ENCODE results near the gene VASN. TPM values are rescaled to one million over a fixed set of nuclear protein-coding genes. Genes with fewer than 3 reads are reported as not detected.

VASN gene
- total RNA-seq, 1 donor from 2014 or later = 0.16 TPM

- Mint-ChIP-seq H3K4me3 (no peak overlapping the region), H3K27me3 (no peaks in the 10 kb centered on the region), H3K4me1 (no peaks in the 10 kb centered on the region), H3K9me3 (no peaks in the 10 kb centered on the region), H3K27ac (no peak overlapping the region), H3K36me3 (ENCODE audit: low read depth) (peaks cover 25% of the 10 kb centered on the region)
- DNase-seq = no peak
- intact Hi-C loops (cut with micrococcal nuclease) = no loop called here
Observed at GRCh38 chr16:4365615-4366014, 6.0 kb upstream of the VASN start.

- Mint-ChIP-seq H3K27ac (no peak overlapping the region), H3K4me3 (no peak overlapping the region), H3K9me3 (no peaks in the 10 kb centered on the region), H3K36me3 (ENCODE audit: low read depth) (peaks cover 21% of the 10 kb centered on the region), H3K27me3 (no peaks in the 10 kb centered on the region), H3K4me1 (no peaks in the 10 kb centered on the region)
- intact Hi-C loops (cut with micrococcal nuclease) = no loop called here
- DNase-seq = no peak
Observed at GRCh38 chr16:4366016-4366415, 5.6 kb upstream of the VASN start.

GRCh38 chr16:4367393-4367856, 4.2 kb upstream of the VASN start:
- DNase-seq = no peak
- no peaks in the 10 kb centered on the region for H3K9me3 Mint-ChIP-seq
- no peak overlapping the region for H3K4me3 Mint-ChIP-seq
- no peaks in the 10 kb centered on the region for H3K4me1 Mint-ChIP-seq
- no peaks in the 10 kb centered on the region for H3K27me3 Mint-ChIP-seq
- peak overlapping the region; percentile 5 for H3K27ac Mint-ChIP-seq
- intact Hi-C loops (cut with micrococcal nuclease) = no loop called here
- peaks cover 18% of the 10 kb centered on the region for H3K36me3 Mint-ChIP-seq (ENCODE audit: low read depth)

- H3K9me3 Mint-ChIP-seq = no peaks in the 10 kb centered on the region
- H3K27me3 Mint-ChIP-seq = no peaks in the 10 kb centered on the region
- no peak overlapping the region for H3K4me3 Mint-ChIP-seq
- DNase-seq = no peak
- H3K4me1 Mint-ChIP-seq = no peaks in the 10 kb centered on the region
- no peak overlapping the region for H3K27ac Mint-ChIP-seq
- peaks cover 5% of the 10 kb centered on the region for H3K36me3 Mint-ChIP-seq (ENCODE audit: low read depth)
- intact Hi-C loops (cut with micrococcal nuclease) = no loop called here
Observed at GRCh38 chr16:4369007-4369733, 2.5 kb upstream of the VASN start.

GRCh38 chr16:4370151-4370550, 1.5 kb upstream of the VASN start:
- intact Hi-C loops (cut with micrococcal nuclease) = loop anchor here (5.0 kb wide), 1 partner anchor 47 kb away; the partner anchor contains the start of gene CORO7
- Mint-ChIP-seq H3K27me3 (no peaks in the 10 kb centered on the region), H3K27ac (no peak overlapping the region), H3K4me3 (no peak overlapping the region), H3K36me3 (ENCODE audit: low read depth) (peaks cover 5% of the 10 kb centered on the region), H3K4me1 (no peaks in the 10 kb centered on the region), H3K9me3 (no peaks in the 10 kb centered on the region)
- no peak for DNase-seq

GRCh38 chr16:4370570-4371356, 885 bp upstream of the VASN start:
- Mint-ChIP-seq H3K4me1 (no peaks in the 10 kb centered on the region), H3K36me3 (ENCODE audit: low read depth) (peaks cover 2% of the 10 kb centered on the region), H3K4me3 (no peak overlapping the region), H3K27me3 (no peaks in the 10 kb centered on the region), H3K9me3 (no peaks in the 10 kb centered on the region), H3K27ac (no peak overlapping the region)
- no peak for DNase-seq
- intact Hi-C loops (cut with micrococcal nuclease) = loop anchor here (5.0 kb wide), 1 partner anchor 47 kb away; the partner anchor contains the start of gene CORO7

DNA sequence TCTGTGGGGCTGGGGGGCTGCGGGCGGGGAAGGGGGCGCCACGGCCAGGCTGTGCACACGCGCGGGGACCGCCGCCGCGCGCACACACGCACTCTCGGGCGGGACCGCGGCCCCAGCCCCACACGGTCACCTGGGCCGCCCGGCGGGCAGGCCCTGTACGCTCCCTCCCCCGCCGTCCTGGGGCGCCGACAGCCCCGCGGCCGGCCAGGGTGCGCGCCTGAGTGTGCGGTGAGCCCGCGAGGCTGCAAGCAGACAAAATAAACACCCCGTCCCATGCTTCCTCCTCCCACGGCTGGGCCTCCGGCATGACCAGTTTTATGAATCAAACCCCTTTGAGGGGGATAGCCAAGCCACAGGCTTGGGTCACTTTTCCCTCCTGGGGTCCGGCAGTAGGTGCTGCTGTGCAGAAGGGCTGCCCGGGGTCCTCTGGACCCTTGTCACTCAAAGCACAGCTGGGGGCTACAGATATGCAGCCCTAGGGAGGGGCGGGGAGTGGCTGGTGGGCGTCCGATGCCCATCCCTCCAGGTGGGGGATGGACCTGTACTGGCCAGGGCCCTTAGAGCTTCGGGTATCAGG, 441 bp downstream of the VASN start:
- Mint-ChIP-seq H3K36me3 (ENCODE audit: low read depth) (peaks cover 4% of the 10 kb centered on the region), H3K27me3 (no peaks in the 10 kb centered on the region), H3K4me3 (peak overlapping the region; percentile 68), H3K27ac (no peak overlapping the region), H3K4me1 (no peaks in the 10 kb centered on the region), H3K9me3 (no peaks in the 10 kb centered on the region)
- peak; percentile 76 for DNase-seq
- intact Hi-C loops (cut with micrococcal nuclease) = loop anchor here (5.0 kb wide), 1 partner anchor 45 kb away; the partner anchor contains the start of gene CORO7

DNA sequence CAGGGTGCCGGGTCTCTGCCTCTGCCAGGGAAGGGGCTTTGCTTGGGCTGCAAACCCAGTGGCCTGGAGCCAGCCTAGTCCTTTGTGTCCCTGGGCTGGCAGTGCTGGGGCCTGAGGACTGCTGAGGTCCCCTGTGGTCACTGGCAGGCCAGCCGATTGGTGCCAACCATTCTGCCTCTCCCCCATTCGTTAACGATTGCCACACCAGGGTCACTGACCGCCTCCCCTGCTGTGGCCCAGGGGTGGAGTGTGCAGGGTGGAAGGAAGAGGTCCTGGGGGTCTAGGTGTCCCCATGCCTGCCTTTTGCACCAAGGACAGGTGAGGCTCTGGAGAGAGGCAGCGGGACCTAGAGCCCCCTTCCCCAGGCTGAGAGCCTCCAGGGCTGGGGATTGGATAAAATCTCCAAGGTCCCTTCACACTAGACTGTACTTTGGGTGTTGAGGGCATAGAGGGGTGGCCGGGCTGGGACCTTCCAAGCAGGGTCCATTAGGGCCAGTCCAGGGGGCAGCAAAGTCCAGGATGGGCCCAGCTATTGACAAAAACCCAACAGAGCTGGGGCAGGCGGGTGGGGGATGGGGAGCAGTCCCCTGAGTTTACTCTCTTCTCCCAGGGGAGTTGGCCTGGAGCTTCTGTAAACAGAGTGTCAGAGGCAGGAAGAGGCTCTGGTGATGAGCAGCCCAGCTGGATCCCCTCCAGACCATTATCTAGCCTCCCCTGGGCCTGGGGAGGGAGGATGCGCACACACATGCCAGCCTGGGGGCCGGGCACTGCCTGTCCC, 1.1 kb downstream of the VASN start:
- DNase-seq = no peak
- peaks cover 2% of the 10 kb centered on the region for H3K36me3 Mint-ChIP-seq (ENCODE audit: low read depth)
- no peaks in the 10 kb centered on the region for H3K9me3 Mint-ChIP-seq
- no peak overlapping the region for H3K4me3 Mint-ChIP-seq
- H3K4me1 Mint-ChIP-seq = no peaks in the 10 kb centered on the region
- H3K27ac Mint-ChIP-seq = no peak overlapping the region
- no peaks in the 10 kb centered on the region for H3K27me3 Mint-ChIP-seq
- intact Hi-C loops (cut with micrococcal nuclease) = loop anchor here (5.0 kb wide), 1 partner anchor 45 kb away; the partner anchor contains the start of gene CORO7

- Mint-ChIP-seq H3K27ac (no peak overlapping the region), H3K4me1 (no peaks in the 10 kb centered on the region), H3K27me3 (no peaks in the 10 kb centered on the region), H3K9me3 (no peaks in the 10 kb centered on the region), H3K36me3 (ENCODE audit: low read depth) (peaks cover 2% of the 10 kb centered on the region), H3K4me3 (no peak overlapping the region)
- intact Hi-C loops (cut with micrococcal nuclease) = loop anchor here (5.0 kb wide), 1 partner anchor 44 kb away; the partner anchor contains the start of gene CORO7
- no peak for DNase-seq
Observed at GRCh38 chr16:4373356-4373908, 1.8 kb downstream of the VASN start.

GRCh38 chr16:4373909-4374742, 2.5 kb downstream of the VASN start:
- intact Hi-C loops (cut with micrococcal nuclease) = loop anchor here (5.0 kb wide), 1 partner anchor 43 kb away; the partner anchor contains the start of gene CORO7
- no peak overlapping the region for H3K4me3 Mint-ChIP-seq
- H3K36me3 Mint-ChIP-seq (ENCODE audit: low read depth) = peaks cover 2% of the 10 kb centered on the region
- no peak overlapping the region for H3K27ac Mint-ChIP-seq
- H3K4me1 Mint-ChIP-seq = no peaks in the 10 kb centered on the region
- no peaks in the 10 kb centered on the region for H3K9me3 Mint-ChIP-seq
- no peaks in the 10 kb centered on the region for H3K27me3 Mint-ChIP-seq
- no peak for DNase-seq

- Mint-ChIP-seq H3K9me3 (no peaks in the 10 kb centered on the region), H3K27ac (no peak overlapping the region), H3K4me1 (no peaks in the 10 kb centered on the region), H3K36me3 (ENCODE audit: low read depth) (peaks cover 5% of the 10 kb centered on the region), H3K4me3 (no peak overlapping the region), H3K27me3 (no peaks in the 10 kb centered on the region)
- DNase-seq = no peak
- intact Hi-C loops (cut with micrococcal nuclease) = no loop called here
Observed at GRCh38 chr16:4375717-4376116, 4.1 kb downstream of the VASN start.

DNA sequence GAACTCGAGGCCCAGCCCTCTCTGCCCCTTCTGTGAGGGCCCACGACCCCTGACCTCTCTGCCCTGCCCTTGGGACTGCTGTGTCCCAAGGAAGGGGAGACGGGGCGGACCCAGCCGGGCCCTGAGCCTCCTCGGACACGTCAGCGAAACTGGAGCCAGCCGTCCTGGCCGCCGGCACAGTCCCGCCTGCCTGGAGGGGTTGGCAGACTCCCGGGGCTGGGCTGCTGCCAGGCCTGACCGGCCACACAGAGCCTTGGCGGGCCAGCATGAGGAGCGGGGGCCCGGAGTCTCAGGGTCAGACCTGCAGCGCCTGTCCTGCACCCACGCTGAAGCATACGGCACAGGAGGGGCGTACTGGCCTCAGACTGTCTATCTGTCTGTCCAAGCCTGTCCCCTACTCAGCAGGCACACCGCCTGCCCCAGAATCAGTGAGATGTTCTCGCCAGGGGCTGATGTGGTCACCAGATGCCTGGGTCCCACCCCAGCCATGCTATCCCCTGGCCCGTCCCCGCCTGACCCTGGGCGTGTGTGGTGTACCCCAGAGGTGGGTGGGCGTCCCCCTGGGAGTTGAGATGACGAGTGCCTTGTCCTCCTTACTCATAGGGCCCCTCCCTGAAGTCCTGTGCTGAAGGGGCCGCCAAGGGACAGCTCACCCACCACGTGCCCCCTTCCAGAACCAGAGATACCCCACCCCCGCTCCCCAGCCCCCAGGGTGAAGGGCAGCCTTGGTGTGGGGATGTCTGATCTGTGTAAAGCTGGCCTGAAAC, 4.7 kb downstream of the VASN start:
- intact Hi-C loops (cut with micrococcal nuclease) = no loop called here
- peaks cover 5% of the 10 kb centered on the region for H3K36me3 Mint-ChIP-seq (ENCODE audit: low read depth)
- no peaks in the 10 kb centered on the region for H3K27me3 Mint-ChIP-seq
- no peaks in the 10 kb centered on the region for H3K4me1 Mint-ChIP-seq
- H3K27ac Mint-ChIP-seq = no peak overlapping the region
- H3K4me3 Mint-ChIP-seq = no peak overlapping the region
- no peak for DNase-seq
- no peaks in the 10 kb centered on the region for H3K9me3 Mint-ChIP-seq
